ENCODE measurements around the gene C19orf85. TPM values are rescaled to one million over a fixed set of nuclear protein-coding genes. Genes with fewer than 3 reads are reported as not detected.

The C19orf85 gene
- total and polyA plus RNA-seq, 2 donors (not counting 1 experiment from before 2014, with no cell fraction given) = not detected

GRCh38 chr19:55482156-55482961 lies 17.8 kb upstream of the C19orf85 start:
- H3K4me2 ChIP-seq (ENCODE audit: extremely low read depth, insufficient read depth, low read length) = no peak overlapping the region
- H3K4me3 ChIP-seq (replicated peaks in 1 of 4; ENCODE audit: control extremely low read depth in 1 of 4, insufficient read depth in 1 of 4, low read depth in 3 of 4, low read length in 4 of 4) = no peak overlapping the region
- DNase-seq (ENCODE audit: low read depth in 2 of 2) = no peak
- no peak overlapping the region for H2AFZ ChIP-seq (ENCODE audit: low read length)
- H3K79me2 ChIP-seq (ENCODE audit: control insufficient read depth, insufficient read depth, low read length) = peaks cover 28% of the 10 kb centered on the region
- no peaks in the 10 kb centered on the region for H3K9me3 ChIP-seq (ENCODE audit: control insufficient read depth, insufficient read depth, low read depth, low read length)
- H3K36me3 ChIP-seq (ENCODE audit: control insufficient read depth, insufficient read depth, low read length) = peaks cover 13% of the 10 kb centered on the region
- H3K27ac ChIP-seq (ENCODE audit: insufficient read depth, low read length) = no peak overlapping the region
- no peaks in the 10 kb centered on the region for H3K27me3 ChIP-seq (ENCODE audit: control insufficient read depth, insufficient read depth, low read length)
- H4K20me1 ChIP-seq (ENCODE audit: control insufficient read depth, extremely low read depth, insufficient read depth, low read length) = no peaks in the 10 kb centered on the region
- H3K9ac ChIP-seq (ENCODE audit: insufficient read depth, low read length) = no peak overlapping the region
- H3K4me1 ChIP-seq (ENCODE audit: control insufficient read depth, extremely low read depth, insufficient read depth, low read length) = peaks cover 22% of the 10 kb centered on the region
- TF ChIP-seq EZH2 (IDR thresholded peaks at IDR 0.05; ENCODE audit: low read length, missing control alignments) = no peak
- no peak for TF ChIP-seq CTCF (conservative IDR thresholded peaks at IDR 0.05 in 1 of 2, IDR thresholded peaks at IDR 0.05 in 1 of 2; ENCODE audit: low read depth in 1 of 2, low read length in 2 of 2)

- H3K79me2 ChIP-seq (ENCODE audit: control insufficient read depth, insufficient read depth, low read length) = peaks cover 28% of the 10 kb centered on the region
- H2AFZ ChIP-seq (ENCODE audit: low read length) = no peak overlapping the region
- no peak for DNase-seq (ENCODE audit: low read depth in 2 of 2)
- no peak overlapping the region for H3K9ac ChIP-seq (ENCODE audit: insufficient read depth, low read length)
- H3K4me3 ChIP-seq (replicated peaks in 1 of 4; ENCODE audit: control extremely low read depth in 1 of 4, insufficient read depth in 1 of 4, low read depth in 3 of 4, low read length in 4 of 4) = no peak overlapping the region
- no peak overlapping the region for H3K27ac ChIP-seq (ENCODE audit: insufficient read depth, low read length)
- H3K27me3 ChIP-seq (ENCODE audit: control insufficient read depth, insufficient read depth, low read length) = no peaks in the 10 kb centered on the region
- H4K20me1 ChIP-seq (ENCODE audit: control insufficient read depth, extremely low read depth, insufficient read depth, low read length) = no peaks in the 10 kb centered on the region
- H3K4me1 ChIP-seq (ENCODE audit: control insufficient read depth, extremely low read depth, insufficient read depth, low read length) = peaks cover 16% of the 10 kb centered on the region
- TF ChIP-seq CTCF (conservative IDR thresholded peaks at IDR 0.05 in 1 of 2, IDR thresholded peaks at IDR 0.05 in 1 of 2; ENCODE audit: low read depth in 1 of 2, low read length in 2 of 2) (no peak), EZH2 (IDR thresholded peaks at IDR 0.05; ENCODE audit: low read length, missing control alignments) (no peak)
- no peaks in the 10 kb centered on the region for H3K9me3 ChIP-seq (ENCODE audit: control insufficient read depth, insufficient read depth, low read depth, low read length)
- H3K36me3 ChIP-seq (ENCODE audit: control insufficient read depth, insufficient read depth, low read length) = peaks cover 13% of the 10 kb centered on the region
- no peak overlapping the region for H3K4me2 ChIP-seq (ENCODE audit: extremely low read depth, insufficient read depth, low read length)
These were observed 17.2 kb upstream of the C19orf85 start for GRCh38 chr19:55481794-55482155.

- H4K20me1 ChIP-seq (ENCODE audit: control insufficient read depth, extremely low read depth, insufficient read depth, low read length) = no peaks in the 10 kb centered on the region
- no peak overlapping the region for H3K9ac ChIP-seq (ENCODE audit: insufficient read depth, low read length)
- H3K79me2 ChIP-seq (ENCODE audit: control insufficient read depth, insufficient read depth, low read length) = peaks cover 28% of the 10 kb centered on the region
- H3K27me3 ChIP-seq (ENCODE audit: control insufficient read depth, insufficient read depth, low read length) = no peaks in the 10 kb centered on the region
- H3K4me1 ChIP-seq (ENCODE audit: control insufficient read depth, extremely low read depth, insufficient read depth, low read length) = peaks cover 16% of the 10 kb centered on the region
- peaks cover 13% of the 10 kb centered on the region for H3K36me3 ChIP-seq (ENCODE audit: control insufficient read depth, insufficient read depth, low read length)
- H3K4me3 ChIP-seq (replicated peaks in 1 of 4; ENCODE audit: control extremely low read depth in 1 of 4, insufficient read depth in 1 of 4, low read depth in 3 of 4, low read length in 4 of 4) = no peak overlapping the region
- no peak overlapping the region for H3K4me2 ChIP-seq (ENCODE audit: extremely low read depth, insufficient read depth, low read length)
- DNase-seq (ENCODE audit: low read depth in 2 of 2) = no peak
- H3K27ac ChIP-seq (ENCODE audit: insufficient read depth, low read length) = no peak overlapping the region
- no peak overlapping the region for H2AFZ ChIP-seq (ENCODE audit: low read length)
- no peaks in the 10 kb centered on the region for H3K9me3 ChIP-seq (ENCODE audit: control insufficient read depth, insufficient read depth, low read depth, low read length)
- no peak for TF ChIP-seq EZH2 (IDR thresholded peaks at IDR 0.05; ENCODE audit: low read length, missing control alignments)
- TF ChIP-seq CTCF (conservative IDR thresholded peaks at IDR 0.05 in 1 of 2, IDR thresholded peaks at IDR 0.05 in 1 of 2; ENCODE audit: low read depth in 1 of 2, low read length in 2 of 2) = no peak
These were observed 16.7 kb upstream of the C19orf85 start for GRCh38 chr19:55481148-55481793.

Measured in fibroblast of lung (primary cell).